Kidney (tissue), 14 donors: ENCODE results near the gene FBXO28. TPM values are rescaled to one million over a fixed set of nuclear protein-coding genes. Genes with fewer than 3 reads are reported as not detected.

Experiments
- DNase-seq, 5 donors: peaks; one replicate each; pipeline ENCODE4 v3.0.0-alpha.2; 2013 to 2020
- FAIRE-seq: peaks from 2 replicates; lab custom pipeline; 2012; peaks lifted over from hg19 to GRCh38; lab: Jason Lieb, UNC
- H3K27ac ChIP-seq, 2 donors: one replicate each; pipeline ENCODE4 v1.7.0; 2013; ENCODE audit warnings: low read depth in 2 of 2, low read length in 2 of 2, inconsistent platforms in 1 of 2
- H3K27me3 ChIP-seq: one replicate; pipeline ENCODE4 v1.7.1; 2013; ENCODE audit warnings: low read length, inconsistent platforms; ENCODE audit not compliant: control insufficient read depth, insufficient read depth
- H3K36me3 ChIP-seq, 3 donors: one replicate each; pipeline versions ENCODE4 v1.7.0 to v1.7.1; 2013; ENCODE audit warnings: low read length in 3 of 3, control low read depth in 1 of 3, inconsistent platforms in 1 of 3; ENCODE audit not compliant: insufficient read depth in 3 of 3, control insufficient read depth in 2 of 3
- H3K4me1 ChIP-seq, 3 donors: one replicate each; pipeline versions ENCODE4 v1.7.0 to v1.7.1; 2013; ENCODE audit warnings: low read length in 3 of 3, inconsistent platforms in 1 of 3, low read depth in 1 of 3; ENCODE audit not compliant: control insufficient read depth in 2 of 3, insufficient read depth in 2 of 3
- H3K4me3 ChIP-seq, 3 donors: one replicate each; pipeline versions ENCODE4 v1.7.0 to v1.8.1; 2013; ENCODE audit warnings: low read length in 3 of 3, control low read depth in 1 of 3, inconsistent platforms in 1 of 3
- H3K9ac ChIP-seq, 3 donors: one replicate each; pipeline versions ENCODE4 v1.7.0 to v1.7.1; 2013; ENCODE audit warnings: low read length in 3 of 3, control low read depth in 1 of 3, inconsistent platforms in 1 of 3
- H3K9me3 ChIP-seq, 3 donors: one replicate each; pipeline versions ENCODE4 v1.7.0 to v1.7.1; 2013; ENCODE audit warnings: low read length in 3 of 3, control low read depth in 1 of 3, inconsistent platforms in 1 of 3; ENCODE audit not compliant: control insufficient read depth in 2 of 3, insufficient read depth in 1 of 3
- CTCF ChIP-seq: IDR thresholded peaks from 3 replicates; pipeline ENCODE4 v1.5.1; 2012; ENCODE audit warnings: mild to moderate bottlenecking, moderate library complexity, borderline replicate concordance; ENCODE audit not compliant: insufficient read depth; ENCODE audit errors: extremely low read depth
- intact Hi-C: fragments of 100-400 bp; cut with DNase I; formaldehyde crosslinking; loops from one replicate; pipeline ENCODE4 v1.11.1; 2022
- polyA plus RNA-seq: library from polyadenylated mRNA; stranded (reverse); fragments of 350-450 nt; fragmentation: Illumina TruSeq; extraction: RNeasy Lipid Tissue Mini Kit (QIAGEN cat#74804); gene quantifications from one replicate; pipeline ENCODE4 v1.2.3, GENCODE V29; 2014; ENCODE audit warnings: low read depth, low replicate concordance; ENCODE audit not compliant: insufficient read depth
- total RNA-seq: library from RNA; stranded (reverse); fragmentation: NEBNext Ultra II Directional; extraction: Animal tissue kit (Norgen Biotek cat#: 25700); gene quantifications from one replicate; pipeline ENCODE4 v1.2.1, GENCODE V29; 2021
- donor health status: control.
- donor health status: control.
- donor health status: control.
- donor health status: control.
- donor health status: control.
- donor health status: DM: yes; HTN: yes; CAD: no.
- donor health status: Normal renal cell carcinoma (clear cell type).

Gene FBXO28
- total and polyA plus RNA-seq, 2 donors from 2014 or later: 8.8 to 31.4 TPM

- peaks cover 0 to 7% (median 0%) of the 10 kb centered on the region in 3 donors for H3K4me1 ChIP-seq
- intact Hi-C loops: no loop called here
- no peak overlapping the region for H3K27ac ChIP-seq
- DNase-seq (no peak), FAIRE-seq (no peak)
- no peak overlapping the region for H3K4me3 ChIP-seq
- H3K9ac ChIP-seq: no peak overlapping the region
- no peaks in the 10 kb centered on the region for H3K36me3 ChIP-seq
- H3K9me3 ChIP-seq: no peaks in the 10 kb centered on the region
- TF ChIP-seq CTCF: no peak
- no peaks in the 10 kb centered on the region for H3K27me3 ChIP-seq
These were observed 55.0 kb downstream of the FBXO28 start for GRCh38 chr1:224168859-224169380.

- Histone ChIP-seq H3K27ac (no peak overlapping the region), H3K9me3 (no peaks in the 10 kb centered on the region), H3K36me3 (no peaks in the 10 kb centered on the region), H3K4me1 (peaks cover 0 to under 1% (median 0%) of the 10 kb centered on the region in 3 donors), H3K9ac (no peak overlapping the region), H3K27me3 (no peaks in the 10 kb centered on the region), H3K4me3 (no peak overlapping the region)
- DNase-seq (no peak), FAIRE-seq (no peak)
- intact Hi-C loops: no loop called here
- no peak for TF ChIP-seq CTCF
These were observed 55.9 kb downstream of the FBXO28 start for GRCh38 chr1:224169718-224170270.

- H3K27me3 ChIP-seq: no peaks in the 10 kb centered on the region
- H3K9me3 ChIP-seq: no peaks in the 10 kb centered on the region
- no peak for TF ChIP-seq CTCF
- DNase-seq (no peak), FAIRE-seq (no peak)
- no peak overlapping the region for H3K27ac ChIP-seq
- H3K9ac ChIP-seq: no peak overlapping the region
- intact Hi-C loops: no loop called here
- no peaks in the 10 kb centered on the region for H3K36me3 ChIP-seq
- no peak overlapping the region for H3K4me3 ChIP-seq
- no peaks in the 10 kb centered on the region for H3K4me1 ChIP-seq
These were observed 56.4 kb downstream of the FBXO28 start for GRCh38 chr1:224170343-224170742.
